Measurements from ENCODE around the gene GGA1.

Gene GGA1

GRCh38 chr22:37570661-37570976, 38.0 kb upstream of the GGA1 start:
- in situ Hi-C loops (cut with HindIII; ENCODE audit: low sequenced_read_pairs), result no loop called here
- TF ChIP-seq CTCF (IDR thresholded peaks at IDR 0.05; ENCODE audit: low read depth, low read length, missing control alignments), result no peak
- no peak overlapping the region for H3K4me3 ChIP-seq (ENCODE audit: low read depth, low read length)
- DNase-seq (ENCODE audit: low read depth), result no peak

GRCh38 chr22:37571258-37571991, 37.2 kb upstream of the GGA1 start:
- peak; percentile 12 for TF ChIP-seq CTCF (IDR thresholded peaks at IDR 0.05; ENCODE audit: low read depth, low read length, missing control alignments)
- no peak for DNase-seq (ENCODE audit: low read depth)
- no peak overlapping the region for H3K4me3 ChIP-seq (ENCODE audit: low read depth, low read length)
- in situ Hi-C loops (cut with HindIII; ENCODE audit: low sequenced_read_pairs), result no loop called here

GRCh38 chr22:37571992-37572373, 36.7 kb upstream of the GGA1 start:
- H3K4me3 ChIP-seq (ENCODE audit: low read depth, low read length), result no peak overlapping the region
- in situ Hi-C loops (cut with HindIII; ENCODE audit: low sequenced_read_pairs), result no loop called here
- DNase-seq (ENCODE audit: low read depth), result no peak
- no peak for TF ChIP-seq CTCF (IDR thresholded peaks at IDR 0.05; ENCODE audit: low read depth, low read length, missing control alignments)

- TF ChIP-seq CTCF (IDR thresholded peaks at IDR 0.05; ENCODE audit: low read depth, low read length, missing control alignments), result no peak
- no peak overlapping the region for H3K4me3 ChIP-seq (ENCODE audit: low read depth, low read length)
- no peak for DNase-seq (ENCODE audit: low read depth)
- in situ Hi-C loops (cut with HindIII; ENCODE audit: low sequenced_read_pairs), result no loop called here
Measured at GRCh38 chr22:37575490-37576003, 33.1 kb upstream of the GGA1 start.

- no peak for TF ChIP-seq CTCF (IDR thresholded peaks at IDR 0.05; ENCODE audit: low read depth, low read length, missing control alignments)
- H3K4me3 ChIP-seq (ENCODE audit: low read depth, low read length), result no peak overlapping the region
- no peak for DNase-seq (ENCODE audit: low read depth)
- in situ Hi-C loops (cut with HindIII; ENCODE audit: low sequenced_read_pairs), result no loop called here
Measured at GRCh38 chr22:37578002-37578401, 30.6 kb upstream of the GGA1 start.

GRCh38 chr22:37581504-37581903, 27.1 kb upstream of the GGA1 start:
- no peak for DNase-seq (ENCODE audit: low read depth)
- in situ Hi-C loops (cut with HindIII; ENCODE audit: low sequenced_read_pairs), result no loop called here
- TF ChIP-seq CTCF (IDR thresholded peaks at IDR 0.05; ENCODE audit: low read depth, low read length, missing control alignments), result no peak
- H3K4me3 ChIP-seq (ENCODE audit: low read depth, low read length), result no peak overlapping the region

All from astrocyte of the cerebellum (primary cell).